HG02763 (cell line): ENCODE data around the gene ZNF286A.
"Not testable (repeated sequence)": the region's sequence is repeated elsewhere in the genome, so short reads cannot be mapped to it uniquely, and the experiment has no call there.

Experiments
- ATAC-seq: cut with Tn5 transposase; IDR thresholded peaks from one replicate; pipeline ENCODE4 v1.9.1; 2021; ENCODE audit warnings: mild to moderate bottlenecking, moderate library complexity; ENCODE audit not compliant: unreplicated experiment

The ZNF286A gene

GRCh38 chr17:15768865-15769533 is 69.4 kb downstream of the ZNF286A start:
- ATAC-seq = not testable (repeated sequence)
